Natural killer cell (primary cell): ENCODE measurements around the gene NADK. TPM values are rescaled to one million over a fixed set of nuclear protein-coding genes. Genes with fewer than 3 reads are reported as not detected.

Source experiments
- ATAC-seq, 3 donors: fragments of 150-1000 bp in 2 of 3; fragments of 200-7000 bp in 1 of 3; cut with Tn5 transposase; 1 replicate in 1 of 3; 2 replicates in 2 of 3; pipeline ENCODE4 v1.10.0; 2021; ENCODE audit warnings: mild to moderate bottlenecking in 2 of 3, moderate library complexity in 2 of 3
- DNase-seq, 2 donors: peaks; one replicate each; pipeline versions ENCODE4 v3.0.0 to v3.0.0-alpha.2; 2013 to 2021; ENCODE audit warnings: mixed read lengths in 1 of 2
- H3K27ac ChIP-seq: one replicate; pipeline ENCODE4 v1.5.1; 2013; ENCODE audit warnings: mild to moderate bottlenecking, low read length
- H3K27me3 ChIP-seq: one replicate; pipeline ENCODE4 v1.6.1; 2013; ENCODE audit warnings: low read length; ENCODE audit not compliant: control insufficient read depth, insufficient read depth
- H3K36me3 ChIP-seq: one replicate; pipeline ENCODE4 v1.6.1; 2013; ENCODE audit warnings: low read length; ENCODE audit not compliant: control insufficient read depth, insufficient read depth
- H3K4me1 ChIP-seq: one replicate; pipeline ENCODE4 v1.6.1; 2013; ENCODE audit warnings: low read length; ENCODE audit not compliant: control insufficient read depth, insufficient read depth
- H3K4me3 ChIP-seq: one replicate; pipeline ENCODE4 v1.5.1; 2013; ENCODE audit warnings: low read length
- H3K9me3 ChIP-seq: one replicate; pipeline ENCODE4 v1.6.1; 2013; ENCODE audit warnings: low read length; ENCODE audit not compliant: control insufficient read depth, insufficient read depth
- H3K27ac Mint-ChIP-seq, 2 donors: one replicate each; pipeline ENCODE4 v1.8.0; 2022; ENCODE audit warnings: mild to moderate bottlenecking in 2 of 2, mixed read lengths in 2 of 2, moderate library complexity in 1 of 2
- H3K27me3 Mint-ChIP-seq, 2 donors: one replicate each; pipeline ENCODE4 v1.8.0; 2022; ENCODE audit warnings: low read depth in 2 of 2, mixed read lengths in 2 of 2
- H3K36me3 Mint-ChIP-seq: one replicate; pipeline ENCODE4 v1.8.0; 2022; ENCODE audit warnings: mixed read lengths
- H3K4me1 Mint-ChIP-seq, 2 donors: one replicate each; pipeline ENCODE4 v1.8.0; 2022; ENCODE audit warnings: mixed read lengths in 2 of 2
- H3K4me3 Mint-ChIP-seq: one replicate; pipeline ENCODE4 v1.8.0; 2022; ENCODE audit warnings: mild to moderate bottlenecking, moderate library complexity, mixed read lengths
- H3K9me3 Mint-ChIP-seq, 2 donors: one replicate each; pipeline ENCODE4 v1.8.0; 2022; ENCODE audit warnings: mixed read lengths in 2 of 2
- CTCF ChIP-seq: fragments of 200-600 bp; IDR thresholded peaks from one replicate; pipeline ENCODE4 v1.8.0; 2022; ENCODE audit warnings: antibody characterized with exemption
- WGBS: methylation state at CpG from one replicate; pipeline ENCODE4 v1.1.7; 2013; ENCODE audit warnings: missing lambda C conversion rate; ENCODE audit not compliant: insufficient coverage; 5-methylcytosine and 5-hydroxymethylcytosine counted together
- intact Hi-C: fragments of 100-400 bp; cut with micrococcal nuclease; formaldehyde crosslinking; loops from one replicate; pipeline ENCODE4 v1.14.2; 2022
- total RNA-seq, 4 donors: library from RNA; stranded (reverse); fragments of 120-200 nt in 1 of 4; gene quantifications; one replicate each; pipeline versions ENCODE4 v1.2.3 to v1.2.4, GENCODE V29; 2013 to 2022

NADK gene
- total RNA-seq, 3 donors from 2014 or later (not counting 1 experiment from before 2014, with no cell fraction given), result 97.7 to 117 (median 112) TPM

- H3K9me3 ChIP-seq, result no peaks in the 10 kb centered on the region
- no peak overlapping the region for H3K4me3 Mint-ChIP-seq
- ATAC-seq, result no peak
- H3K4me1 Mint-ChIP-seq, result peaks cover 3 to 10% of the 10 kb centered on the region in 2 donors
- no peak overlapping the region for H3K27ac Mint-ChIP-seq
- no peak overlapping the region for H3K27ac ChIP-seq
- WGBS, result 92% methylated on average over 7 of the region's 7 CpGs
- no peaks in the 10 kb centered on the region for H3K27me3 Mint-ChIP-seq
- DNase-seq, result no peak
- H3K4me1 ChIP-seq, result peaks cover 6% of the 10 kb centered on the region
- no peaks in the 10 kb centered on the region for H3K36me3 Mint-ChIP-seq
- peaks cover 80% of the 10 kb centered on the region for H3K36me3 ChIP-seq
- no peaks in the 10 kb centered on the region for H3K9me3 Mint-ChIP-seq
- intact Hi-C loops, result no loop called here
- H3K4me3 ChIP-seq, result no peak overlapping the region
- TF ChIP-seq CTCF, result no peak
- H3K27me3 ChIP-seq, result no peaks in the 10 kb centered on the region
Measured at GRCh38 chr1:1788136-1788535, 9.9 kb upstream of the NADK start.

GRCh38 chr1:1786836-1787605 lies 8.8 kb upstream of the NADK start:
- Histone ChIP-seq H3K27ac (no peak overlapping the region), H3K36me3 (peaks cover 71% of the 10 kb centered on the region), H3K4me1 (peaks cover 17% of the 10 kb centered on the region), H3K9me3 (no peaks in the 10 kb centered on the region), H3K27me3 (no peaks in the 10 kb centered on the region), H3K4me3 (no peak overlapping the region)
- intact Hi-C loops, result no loop called here
- ATAC-seq (no peak), DNase-seq (no peak)
- Mint-ChIP-seq H3K27ac (peak overlapping the region in 1 of 2 donors; percentile 50), H3K4me3 (no peak overlapping the region), H3K9me3 (no peaks in the 10 kb centered on the region), H3K36me3 (no peaks in the 10 kb centered on the region), H3K4me1 (peaks cover 7 to 16% of the 10 kb centered on the region in 2 donors), H3K27me3 (no peaks in the 10 kb centered on the region)
- no peak for TF ChIP-seq CTCF
- 96% methylated on average over 20 of the region's 20 CpGs for WGBS

GRCh38 chr1:1785666-1786065 lies 7.4 kb upstream of the NADK start:
- TF ChIP-seq CTCF, result no peak
- H3K4me1 Mint-ChIP-seq, result peaks cover 19 to 29% of the 10 kb centered on the region in 2 donors
- H3K4me3 ChIP-seq, result no peak overlapping the region
- no peaks in the 10 kb centered on the region for H3K36me3 Mint-ChIP-seq
- no peaks in the 10 kb centered on the region for H3K9me3 Mint-ChIP-seq
- DNase-seq, result no peak
- no peak overlapping the region for H3K27ac ChIP-seq
- no peaks in the 10 kb centered on the region for H3K27me3 ChIP-seq
- no peak for ATAC-seq
- H3K27ac Mint-ChIP-seq, result peak overlapping the region; percentile 16 to 31
- WGBS, result 94% methylated on average over 10 of the region's 10 CpGs
- H3K4me1 ChIP-seq, result peaks cover 31% of the 10 kb centered on the region
- intact Hi-C loops, result no loop called here
- peaks cover 61% of the 10 kb centered on the region for H3K36me3 ChIP-seq
- no peaks in the 10 kb centered on the region for H3K9me3 ChIP-seq
- no peak overlapping the region for H3K4me3 Mint-ChIP-seq
- H3K27me3 Mint-ChIP-seq, result no peaks in the 10 kb centered on the region
